Measurements from ENCODE around the gene NR4A3.

Gene NR4A3

GRCh38 chr9:99835581-99835980 lies 13.9 kb downstream of the NR4A3 start:
- no peak for DNase-seq (ENCODE audit: low read depth)

GRCh38 chr9:99840072-99840471 lies 18.4 kb downstream of the NR4A3 start:
- no peak for DNase-seq (ENCODE audit: low read depth)
- in situ Hi-C loops (cut with HindIII; ENCODE audit: low sequenced_read_pairs) = no loop called here
- no peak overlapping the region for H3K4me3 ChIP-seq (ENCODE audit: low read depth, low read length)
- no peak for TF ChIP-seq CTCF (IDR thresholded peaks at IDR 0.05; ENCODE audit: low read depth, low read length, missing control alignments)

More at GRCh38 chr9:99835581-99835980, 13.9 kb downstream of the NR4A3 start:
- no peak overlapping the region for H3K4me3 ChIP-seq (ENCODE audit: low read depth, low read length)
- in situ Hi-C loops (cut with HindIII; ENCODE audit: low sequenced_read_pairs) = no loop called here
- TF ChIP-seq CTCF (IDR thresholded peaks at IDR 0.05; ENCODE audit: low read depth, low read length, missing control alignments) = no peak

- no peak overlapping the region for H3K4me3 ChIP-seq (ENCODE audit: low read depth, low read length)
- in situ Hi-C loops (cut with HindIII; ENCODE audit: low sequenced_read_pairs) = no loop called here
- TF ChIP-seq CTCF (IDR thresholded peaks at IDR 0.05; ENCODE audit: low read depth, low read length, missing control alignments) = no peak
- DNase-seq (ENCODE audit: low read depth) = no peak
Observed at GRCh38 chr9:99845063-99845462, 23.4 kb downstream of the NR4A3 start.

GRCh38 chr9:99848447-99848846 lies 26.8 kb downstream of the NR4A3 start:
- in situ Hi-C loops (cut with HindIII; ENCODE audit: low sequenced_read_pairs) = no loop called here
- no peak for TF ChIP-seq CTCF (IDR thresholded peaks at IDR 0.05; ENCODE audit: low read depth, low read length, missing control alignments)
- no peak overlapping the region for H3K4me3 ChIP-seq (ENCODE audit: low read depth, low read length)
- no peak for DNase-seq (ENCODE audit: low read depth)

GRCh38 chr9:99850736-99851499 lies 29.2 kb downstream of the NR4A3 start:
- no peak overlapping the region for H3K4me3 ChIP-seq (ENCODE audit: low read depth, low read length)
- no peak for TF ChIP-seq CTCF (IDR thresholded peaks at IDR 0.05; ENCODE audit: low read depth, low read length, missing control alignments)
- in situ Hi-C loops (cut with HindIII; ENCODE audit: low sequenced_read_pairs) = no loop called here
- no peak for DNase-seq (ENCODE audit: low read depth)

GRCh38 chr9:99851500-99851822 lies 29.8 kb downstream of the NR4A3 start:
- TF ChIP-seq CTCF (IDR thresholded peaks at IDR 0.05; ENCODE audit: low read depth, low read length, missing control alignments) = no peak
- H3K4me3 ChIP-seq (ENCODE audit: low read depth, low read length) = no peak overlapping the region
- in situ Hi-C loops (cut with HindIII; ENCODE audit: low sequenced_read_pairs) = no loop called here
- DNase-seq (ENCODE audit: low read depth) = no peak
